GM12878 (cell line): Measurements from ENCODE around the gene COG1. TPM values are rescaled to one million over a fixed set of nuclear protein-coding genes. Genes with fewer than 3 reads are reported as not detected.

ENCODE experiments used
- BCLAF1 ChIP-seq: fragments of 450-650 bp; IDR thresholded peaks from 2 replicates; pipeline ENCODE4 v1.6.1; 2017; ENCODE audit warnings: antibody characterized with exemption, mild to moderate bottlenecking, moderate library complexity
- CBFB ChIP-seq: IDR thresholded peaks from 2 replicates; pipeline ENCODE4 v1.6.1; 2016; ENCODE audit warnings: antibody characterized with exemption, low read depth
- E2F8 ChIP-seq: fragments of 450-650 bp; IDR thresholded peaks from 2 replicates; pipeline ENCODE4 v1.6.1; 2018; ENCODE audit warnings: mild to moderate bottlenecking, low read depth, moderate library complexity; ENCODE audit not compliant: partially characterized antibody
- E4F1 ChIP-seq: fragments of 450-650 bp; IDR thresholded peaks from 2 replicates; pipeline ENCODE4 v1.6.1; 2018; ENCODE audit warnings: borderline replicate concordance, mild to moderate bottlenecking; ENCODE audit not compliant: partially characterized antibody
- ELK1 ChIP-seq: IDR thresholded peaks from 2 replicates; pipeline ENCODE4 v1.6.1; 2012; ENCODE audit warnings: low read depth, low read length, improper control_type of control experiment
- EP300 ChIP-seq, 2 experiments: fragments of 150-350 bp in 1 of 2; IDR thresholded peaks; 2 replicates each; pipeline ENCODE4 v1.6.1; 2011 to 2012; ENCODE audit warnings: low read depth in 2 of 2, low read length in 2 of 2, borderline replicate concordance in 1 of 2, improper control_type of control experiment in 1 of 2, inconsistent platforms in 1 of 2; ENCODE audit not compliant: control insufficient read depth in 1 of 2
- ESRRA ChIP-seq: IDR thresholded peaks from 2 replicates; pipeline ENCODE4 v1.6.1; 2012; ENCODE audit warnings: mild to moderate bottlenecking, low read length, improper control_type of control experiment
- FOS ChIP-seq: IDR thresholded peaks from 3 replicates; pipeline ENCODE4 v1.6.1; 2011; ENCODE audit warnings: borderline replicate concordance; ENCODE audit not compliant: insufficient read length; ENCODE audit errors: extremely low read depth
- GABPA ChIP-seq: IDR thresholded peaks from 2 replicates; pipeline ENCODE4 v1.6.1; 2014; ENCODE audit warnings: antibody characterized with exemption, low read depth, mild to moderate bottlenecking, inconsistent platforms
- JUND ChIP-seq: IDR thresholded peaks from 2 replicates; pipeline ENCODE4 v1.6.1; 2012; ENCODE audit warnings: low read depth, mild to moderate bottlenecking, low read length, improper control_type of control experiment, moderate library complexity
- MEF2A ChIP-seq: IDR thresholded peaks from 2 replicates; pipeline ENCODE4 v1.6.1; 2011; ENCODE audit warnings: low read depth, mild to moderate bottlenecking, low read length, moderate library complexity; ENCODE audit not compliant: insufficient read depth
- MLLT1 ChIP-seq: fragments of 450-650 bp; IDR thresholded peaks from 2 replicates; pipeline ENCODE4 v1.6.1; 2016; ENCODE audit warnings: mild to moderate bottlenecking
- NFYA ChIP-seq: IDR thresholded peaks from 2 replicates; pipeline ENCODE4 v1.6.1; 2011; ENCODE audit warnings: low read depth, mild to moderate bottlenecking, low read length, improper control_type of control experiment, borderline replicate concordance
- POLR2AphosphoS2 ChIP-seq: IDR thresholded peaks from 2 replicates; pipeline ENCODE4 v1.6.1; 2011; ENCODE audit warnings: low read depth, mild to moderate bottlenecking, low read length, improper control_type of control experiment, moderate library complexity
- SMAD5 ChIP-seq: IDR thresholded peaks from 2 replicates; pipeline ENCODE4 v1.6.1; 2016; ENCODE audit warnings: antibody characterized with exemption, low read depth
- SMARCA5 ChIP-seq: fragments of 450-650 bp; IDR thresholded peaks from 2 replicates; pipeline ENCODE4 v1.6.1; 2017; ENCODE audit warnings: mild to moderate bottlenecking
- STAT1 ChIP-seq: fragments of 450-650 bp; conservative IDR thresholded peaks from 2 replicates; pipeline ENCODE4 v1.6.1; 2014; ENCODE audit warnings: antibody characterized with exemption, mild to moderate bottlenecking
- TAF1 ChIP-seq: IDR thresholded peaks from 2 replicates; pipeline ENCODE4 v1.6.1; 2011; ENCODE audit warnings: mild to moderate bottlenecking, low read depth, low read length, borderline replicate concordance
- TCF12 ChIP-seq: IDR thresholded peaks from 2 replicates; pipeline ENCODE4 v1.6.1; 2011; ENCODE audit warnings: low read depth, mild to moderate bottlenecking, low read length
- ZBED1 ChIP-seq: IDR thresholded peaks from 2 replicates; pipeline ENCODE4 v1.6.1; 2016; ENCODE audit warnings: borderline replicate concordance
- polyA plus RNA-seq, 11 experiments: library from polyadenylated mRNA; depleted of rRNA in 4 of 11; unstranded in 6 of 11; stranded (reverse) in 5 of 11; fragments of >200 nt; fragmentation: Nextera tagmentation in 4 of 11; fragmentation: Illumina TruSeq in 1 of 11; extraction: Ambion mirVana in 4 of 11; extraction: Trizol in 1 of 11; gene quantifications; 1 replicate in 1 of 11; 2 replicates in 10 of 11; pipeline versions ENCODE4 v1.2.1 to v1.2.3, GENCODE V29; 2011 to 2016; ENCODE audit warnings: inconsistent platforms in 2 of 11, missing spikeins in 2 of 11, low read depth in 1 of 11
- total RNA-seq, 4 experiments: library from RNA; depleted of rRNA in 3 of 4; stranded (reverse); fragments of >200 nt in 3 of 4; fragmentation: Illumina TruSeq in 1 of 4; extraction: Trizol in 1 of 4; gene quantifications; 2 replicates each; pipeline versions ENCODE4 v1.2.1 to v1.2.3, GENCODE V29; 2013 to 2021

The COG1 gene
- total and polyA plus RNA-seq, 10 of the 15 experiments (the other 5 are each of a cell fraction or from before 2014, with no cell fraction given) = 10.5 to 24.1 (median 18.1) TPM

GRCh38 chr17:73227379-73227778, 34.5 kb downstream of the COG1 start (continued):
- peak in 1 of 2 experiments; percentile 27; a peak in 1 of 4 replicates for TF ChIP-seq EP300 (IDR thresholded peaks at IDR 0.05; ENCODE audit: borderline replicate concordance in 1 of 2, control insufficient read depth in 1 of 2, low read depth in 2 of 2, low read length in 2 of 2)
- no peak for TF ChIP-seq JUND
- TF ChIP-seq TCF12 = no peak
- TF ChIP-seq ELK1 = no peak
- TF ChIP-seq SMAD5 = no peak
- TF ChIP-seq GABPA = no peak
- TF ChIP-seq ZBED1 = no peak
- TF ChIP-seq SMARCA5 = no peak
- TF ChIP-seq NFYA = no peak
- TF ChIP-seq FOS = no peak
- TF ChIP-seq CBFB = no peak
- TF ChIP-seq BCLAF1 = no peak
- no peak for TF ChIP-seq MLLT1
- TF ChIP-seq MEF2A = no peak
- no peak for TF ChIP-seq TAF1
- TF ChIP-seq ESRRA = no peak
- TF ChIP-seq STAT1 = no peak
- TF ChIP-seq POLR2AphosphoS2 = no peak
- TF ChIP-seq E4F1 = no peak
- TF ChIP-seq E2F8 = no peak
